Spleen (tissue), 11 donors: ENCODE measurements around the gene ETV3. TPM values are rescaled to one million over a fixed set of nuclear protein-coding genes. Genes with fewer than 3 reads are reported as not detected.

Experiments used
- DNase-seq: peaks from one replicate; pipeline ENCODE4 v3.0.0-alpha.2; 2020
- H3K27ac ChIP-seq, 8 donors: fragments of 200-600 bp; sonication (generic) in 7 of 8; 1 replicate in 4 of 8; 2 replicates in 4 of 8; pipeline versions ENCODE4 v1.5.0 to v1.8.0; 2016 to 2021; ENCODE audit warnings: inconsistent platforms in 4 of 8, mild to moderate bottlenecking in 4 of 8, moderate library complexity in 1 of 8
- H3K27me3 ChIP-seq, 7 donors: fragments of 200-600 bp; sonication (generic) in 6 of 7; replicated peaks in 1 of 7; 1 replicate in 4 of 7; 2 replicates in 3 of 7; pipeline versions ENCODE4 v1.5.0 to v1.8.0; 2016 to 2021; ENCODE audit warnings: inconsistent platforms in 3 of 7, mild to moderate bottlenecking in 1 of 7
- H3K36me3 ChIP-seq, 6 donors: fragments of 200-600 bp; sonication (generic) in 5 of 6; 1 replicate in 4 of 6; 2 replicates in 2 of 6; pipeline versions ENCODE4 v1.5.0 to v1.8.0; 2016 to 2021; ENCODE audit warnings: inconsistent platforms in 2 of 6
- H3K4me1 ChIP-seq, 6 donors: fragments of 200-600 bp; sonication (generic) in 5 of 6; 1 replicate in 3 of 6; 2 replicates in 3 of 6; pipeline versions ENCODE4 v1.5.0 to v1.8.0; 2016 to 2021; ENCODE audit warnings: inconsistent platforms in 3 of 6
- H3K4me3 ChIP-seq, 8 donors: fragments of 200-600 bp; sonication (generic) in 7 of 8; 1 replicate in 4 of 8; 2 replicates in 4 of 8; pipeline versions ENCODE4 v1.5.0 to v1.8.0; 2016 to 2021; ENCODE audit warnings: inconsistent platforms in 4 of 8, mild to moderate bottlenecking in 4 of 8, moderate library complexity in 2 of 8
- H3K9me3 ChIP-seq, 8 donors: fragments of 200-600 bp; sonication (generic) in 7 of 8; 1 replicate in 4 of 8; 2 replicates in 4 of 8; pipeline versions ENCODE4 v1.5.0 to v1.8.0; 2016 to 2021; ENCODE audit warnings: inconsistent platforms in 4 of 8
- CTCF ChIP-seq, 11 experiments: fragments of 200-600 bp in 7 of 11; fragments of 450-650 bp in 4 of 11; sonication (generic) in 4 of 11; IDR thresholded peaks in 8 of 11; conservative IDR thresholded peaks in 3 of 11; 1 replicate in 7 of 11; 2 replicates in 4 of 11; pipeline versions ENCODE4 v1.4.0 to v1.8.0; 2016 to 2021; ENCODE audit warnings: antibody characterized with exemption in 11 of 11, inconsistent platforms in 4 of 11, mild to moderate bottlenecking in 1 of 11
- POLR2A ChIP-seq, 3 donors: fragments of 450-650 bp; IDR thresholded peaks; one replicate each; pipeline ENCODE4 v1.5.1; 2017; ENCODE audit warnings: antibody characterized with exemption in 3 of 3, mild to moderate bottlenecking in 1 of 3
- POLR2AphosphoS5 ChIP-seq, 3 donors: sonication (generic); formaldehyde crosslinking; IDR thresholded peaks; one replicate each; pipeline ENCODE4 v1.5.1; 2017; ENCODE audit warnings: antibody characterized with exemption in 3 of 3
- whole genome bisulfite sequencing, 5 donors: extraction: QIAGEN DNeasy Blood & Tissue Kit in 3 of 5; methylation state at CpG; one replicate each; pipeline versions ENCODE4 v1.1.5 to v1.1.7; 2013 to 2018; 5-methylcytosine and 5-hydroxymethylcytosine counted together
- intact Hi-C: fragments of 100-400 bp; cut with DNase I; formaldehyde crosslinking; loops from one replicate; pipeline ENCODE4 v1.15.0; 2023; ENCODE audit warnings: low total_unique reads
- polyA plus RNA-seq, 3 donors: library from polyadenylated mRNA; stranded (reverse); fragments of 200-250 nt; gene quantifications; one replicate each; pipeline ENCODE4 v1.2.1, GENCODE V29; 2013
- total RNA-seq, 7 donors: library from RNA; depleted of rRNA in 3 of 7; stranded (reverse); fragments of >200 nt in 3 of 7; fragmentation: NEBNext Ultra II Directional in 4 of 7; extraction: Animal tissue kit (Norgen Biotek cat#: 25700) in 4 of 7; gene quantifications; one replicate each; pipeline versions ENCODE4 v1.1.0 to v1.2.1, GENCODE V29; 2016 to 2021
- donor health status: healthy with polysubstance abuse.
- donor health status: DM: no; HTN: no; CAD: no; lungs with moderate emphysema.
- donor health status: DM: no; HTN: no; CAD: no.
- donor health status: Bipolar disorder and iron deficiency.
- donor health status: healthy.
- donor health status: DM: no; HTN: no; CAD: no.
- donor health status: DM: yes; HTN: yes; CAD: no.

Gene ETV3
- total and polyA plus RNA-seq, 10 donors = 4.2 to 35.9 (median 20.8) TPM

GRCh38 chr1:157181790-157182189 lies 43.6 kb upstream of the ETV3 start:
- Histone ChIP-seq H3K27ac (no peak overlapping the region), H3K9me3 (no peaks in the 10 kb centered on the region), H3K36me3 (no peaks in the 10 kb centered on the region), H3K4me1 (peaks cover 0 to 11% (median 2%) of the 10 kb centered on the region in 6 donors), H3K4me3 (no peak overlapping the region), H3K27me3 (peaks cover 0 to 29% (median 0%) of the 10 kb centered on the region in 7 donors)
- TF ChIP-seq CTCF (IDR thresholded peaks at IDR 0.05 in 8 of 11, conservative IDR thresholded peaks at IDR 0.05 in 3 of 11) (no peak), POLR2AphosphoS5 (IDR thresholded peaks at IDR 0.05) (no peak), POLR2A (IDR thresholded peaks at IDR 0.05) (no peak)
- whole genome bisulfite sequencing, 5 donors = 37 to 49% (median 41%) methylated on average over 3 of the region's 3 CpGs
- DNase-seq = no peak
- intact Hi-C loops = no loop called here

GRCh38 chr1:157181258-157181657 lies 43.1 kb upstream of the ETV3 start:
- H3K4me1 ChIP-seq = peaks cover 0 to 11% (median 2%) of the 10 kb centered on the region in 6 donors
- H3K27me3 ChIP-seq = peaks cover 0 to 29% (median 0%) of the 10 kb centered on the region in 7 donors
- no peak for TF ChIP-seq POLR2A (IDR thresholded peaks at IDR 0.05)
- TF ChIP-seq POLR2AphosphoS5 (IDR thresholded peaks at IDR 0.05) = no peak
- WGBS, 5 donors = 0 to 30% (median 22%) methylated on average over 3 to 5 of the region's 5 CpGs
- no peaks in the 10 kb centered on the region for H3K36me3 ChIP-seq
- no peaks in the 10 kb centered on the region for H3K9me3 ChIP-seq
- intact Hi-C loops = no loop called here
- no peak for DNase-seq
- no peak overlapping the region for H3K27ac ChIP-seq
- no peak overlapping the region for H3K4me3 ChIP-seq

GRCh38 chr1:157178490-157178889 lies 40.3 kb upstream of the ETV3 start:
- TF ChIP-seq POLR2A (IDR thresholded peaks at IDR 0.05) (no peak), CTCF (IDR thresholded peaks at IDR 0.05 in 8 of 11, conservative IDR thresholded peaks at IDR 0.05 in 3 of 11) (no peak), POLR2AphosphoS5 (IDR thresholded peaks at IDR 0.05) (no peak)
- Histone ChIP-seq H3K4me3 (no peak overlapping the region), H3K27ac (no peak overlapping the region), H3K4me1 (peaks cover 0 to 11% (median 2%) of the 10 kb centered on the region in 6 donors), H3K36me3 (no peaks in the 10 kb centered on the region), H3K9me3 (no peaks in the 10 kb centered on the region), H3K27me3 (peaks cover 0 to 25% (median 0%) of the 10 kb centered on the region in 7 donors)
- DNase-seq = no peak
- intact Hi-C loops = no loop called here
- WGBS, 5 donors = 63 to 93% (median 74%) methylated on average over 3 of the region's 3 CpGs

GRCh38 chr1:157177733-157178394 lies 39.7 kb upstream of the ETV3 start:
- H3K27ac ChIP-seq = no peak overlapping the region
- TF ChIP-seq POLR2AphosphoS5 (IDR thresholded peaks at IDR 0.05) (no peak), POLR2A (IDR thresholded peaks at IDR 0.05) (no peak), CTCF (IDR thresholded peaks at IDR 0.05 in 8 of 11, conservative IDR thresholded peaks at IDR 0.05 in 3 of 11) (no peak)
- intact Hi-C loops = no loop called here
- peaks cover 0 to 28% (median 0%) of the 10 kb centered on the region in 7 donors for H3K27me3 ChIP-seq
- peaks cover 0 to 11% (median 2%) of the 10 kb centered on the region in 6 donors for H3K4me1 ChIP-seq
- no peak overlapping the region for H3K4me3 ChIP-seq
- WGBS, 5 donors = 62 to 70% (median 67%) methylated on average over 4 of the region's 4 CpGs
- no peaks in the 10 kb centered on the region for H3K36me3 ChIP-seq
- DNase-seq = no peak
- H3K9me3 ChIP-seq = no peaks in the 10 kb centered on the region
